IMR-90 (cell line): Measurements from ENCODE around the gene EXOC4. TPM values are rescaled to one million over a fixed set of nuclear protein-coding genes. Genes with fewer than 3 reads are reported as not detected.

Source experiments
- ATAC-seq: fragments of 200-7000 bp; cut with Tn5 transposase; 2 replicates; pipeline ENCODE4 v1.9.1; 2020; ENCODE audit warnings: low read depth, mild to moderate bottlenecking, moderate library complexity
- BruUV-seq: library from RNA; stranded (reverse); fragments of 400-500 nt; replicated peaks from 2 replicates; lab custom pipeline; 2021; lab: Mats Ljungman, UMichigan
- CTCF ChIA-PET: fragments of 300-600 bp; formaldehyde crosslinking; extraction: SDS; loops from one replicate; lab custom pipeline; 2021; ENCODE audit warnings: antibody characterized with exemption; lab: Yijun Ruan, JAX
- POLR2A ChIA-PET: fragments of 300-600 bp; sonication (Branson Sonifier 250); formaldehyde crosslinking; loops from one replicate; lab custom pipeline; 2022; ENCODE audit warnings: antibody characterized with exemption; ENCODE audit not compliant: unreplicated experiment; lab: Charles Lee
- DNase-seq: peaks from one replicate; pipeline ENCODE4 v3.0.0; 2013
- H2AFZ ChIP-seq: replicated peaks from 2 replicates; pipeline ENCODE3; 2013; ENCODE audit warnings: low read length, mild to moderate bottlenecking; ENCODE audit not compliant: poor library complexity
- H2AK5ac ChIP-seq: 2 replicates; pipeline ENCODE4 v1.6.1; 2013; ENCODE audit warnings: low read depth, low read length, inconsistent platforms
- H2AK9ac ChIP-seq: replicated peaks from 2 replicates; pipeline ENCODE3; 2013; ENCODE audit warnings: mild to moderate bottlenecking, low read depth, low read length, moderate library complexity; ENCODE audit not compliant: poor library complexity
- H2BK120ac ChIP-seq: 2 replicates; pipeline ENCODE4 v1.6.1; 2013; ENCODE audit warnings: low read depth, low read length, inconsistent platforms
- H2BK15ac ChIP-seq: 3 replicates; pipeline ENCODE4 v1.6.1; 2013; ENCODE audit warnings: low read depth, low read length, inconsistent platforms
- H2BK20ac ChIP-seq: 2 replicates; pipeline ENCODE4 v1.6.1; 2013; ENCODE audit warnings: low read depth, mild to moderate bottlenecking, inconsistent platforms, low read length, moderate library complexity
- H2BK5ac ChIP-seq: 2 replicates; pipeline ENCODE4 v1.6.1; 2013; ENCODE audit warnings: mild to moderate bottlenecking, low read depth, low read length, inconsistent platforms; ENCODE audit not compliant: poor library complexity, severe bottlenecking
- H3K14ac ChIP-seq: replicated peaks from 2 replicates; pipeline ENCODE4 v1.6.1; 2013; ENCODE audit warnings: low read depth, low read length, inconsistent platforms
- H3K18ac ChIP-seq: 2 replicates; pipeline ENCODE4 v1.6.1; 2013; ENCODE audit warnings: low read depth, low read length, control low read depth
- H3K23ac ChIP-seq: 2 replicates; pipeline ENCODE4 v1.6.1; 2013; ENCODE audit warnings: low read depth, low read length, inconsistent platforms
- H3K27ac ChIP-seq: 2 replicates; pipeline ENCODE4 v1.5.1; 2013; ENCODE audit warnings: mild to moderate bottlenecking, control low read depth, low read length; ENCODE audit not compliant: insufficient read depth
- H3K27me3 ChIP-seq: 2 replicates; pipeline ENCODE4 v1.6.1; 2013; ENCODE audit warnings: low read length; ENCODE audit not compliant: control insufficient read depth, insufficient read depth
- H3K36me3 ChIP-seq: 2 replicates; pipeline ENCODE4 v1.6.1; 2013; ENCODE audit warnings: low read length, mixed read lengths; ENCODE audit not compliant: control insufficient read depth, insufficient read depth
- H3K4ac ChIP-seq: 2 replicates; pipeline ENCODE4 v1.6.1; 2013; ENCODE audit warnings: low read depth, low read length, inconsistent platforms
- H3K4me1 ChIP-seq: 2 replicates; pipeline ENCODE4 v1.6.1; 2013; ENCODE audit warnings: low read length, mixed read lengths; ENCODE audit not compliant: control insufficient read depth, insufficient read depth
- H3K4me2 ChIP-seq: 2 replicates; pipeline ENCODE4 v1.6.1; 2013; ENCODE audit warnings: low read depth, mild to moderate bottlenecking, control low read depth, low read length, moderate library complexity
- H3K4me3 ChIP-seq: 2 replicates; pipeline ENCODE4 v1.5.1; 2013; ENCODE audit warnings: low read depth, mild to moderate bottlenecking, control low read depth, low read length, moderate library complexity; ENCODE audit not compliant: insufficient read depth
- H3K56ac ChIP-seq: 2 replicates; pipeline ENCODE4 v1.6.1; 2013; ENCODE audit warnings: low read length, inconsistent platforms; ENCODE audit not compliant: insufficient read depth; ENCODE audit errors: extremely low read depth
- H3K79me1 ChIP-seq, 2 experiments: 2 replicates each; pipeline ENCODE4 v1.6.1; 2013; ENCODE audit warnings: low read length in 2 of 2, inconsistent platforms in 1 of 2, low read depth in 1 of 2
- H3K9ac ChIP-seq: 2 replicates; pipeline ENCODE4 v1.6.1; 2013; ENCODE audit warnings: low read depth, low read length, control low read depth
- H3K9me1 ChIP-seq: 2 replicates; pipeline ENCODE4 v1.6.1; 2013; ENCODE audit warnings: low read length, inconsistent platforms; ENCODE audit not compliant: insufficient read depth
- H3K9me3 ChIP-seq: 2 replicates; pipeline ENCODE4 v1.6.1; 2013; ENCODE audit warnings: low read length; ENCODE audit not compliant: control insufficient read depth, insufficient read depth
- H4K20me1 ChIP-seq: 2 replicates; pipeline ENCODE4 v1.6.1; 2013; ENCODE audit warnings: low read length, inconsistent platforms; ENCODE audit not compliant: insufficient read depth
- H4K5ac ChIP-seq: 2 replicates; pipeline ENCODE4 v1.6.1; 2013; ENCODE audit warnings: mild to moderate bottlenecking, low read depth, low read length, control low read depth
- H4K8ac ChIP-seq, 2 experiments: 2 replicates each; pipeline ENCODE4 v1.6.1; 2013; ENCODE audit warnings: low read depth in 2 of 2, low read length in 2 of 2, control low read depth in 1 of 2, inconsistent platforms in 1 of 2
- H4K91ac ChIP-seq: 2 replicates; pipeline ENCODE4 v1.6.1; 2013; ENCODE audit warnings: low read depth, low read length, inconsistent platforms; ENCODE audit not compliant: insufficient read depth
- CHD1 ChIP-seq: IDR thresholded peaks from 2 replicates; pipeline ENCODE4 v1.6.1; 2012; ENCODE audit warnings: low read depth, low read length, improper control_type of control experiment
- ELK1 ChIP-seq: fragments of 150-350 bp; IDR thresholded peaks from 2 replicates; pipeline ENCODE4 v1.6.1; 2016; ENCODE audit warnings: low read depth, mild to moderate bottlenecking, low read length, moderate library complexity, borderline replicate concordance
- MAFK ChIP-seq: IDR thresholded peaks from 2 replicates; pipeline ENCODE4 v1.6.1; 2012; ENCODE audit warnings: low read depth, low read length, improper control_type of control experiment
- MAZ ChIP-seq: IDR thresholded peaks from 2 replicates; pipeline ENCODE4 v1.6.1; 2012; ENCODE audit warnings: low read depth, mild to moderate bottlenecking, low read length, improper control_type of control experiment, moderate library complexity, borderline replicate concordance
- POLR2A ChIP-seq: IDR thresholded peaks from 2 replicates; pipeline ENCODE4 v1.6.1; 2012; ENCODE audit warnings: mild to moderate bottlenecking, low read depth, low read length
- RAD21 ChIP-seq: IDR thresholded peaks from 2 replicates; pipeline ENCODE4 v1.6.1; 2012; ENCODE audit warnings: low read length, improper control_type of control experiment
- WGBS, 2 experiments: methylation state at CpG; one replicate each; pipeline versions ENCODE4 v1.1.5 to v1.1.7; 2013; ENCODE audit warnings: missing lambda C conversion rate in 2 of 2; ENCODE audit not compliant: insufficient read length in 1 of 2; ENCODE audit errors: extremely low coverage in 2 of 2; 5-methylcytosine and 5-hydroxymethylcytosine counted together
- dilution Hi-C: fragments of 300-500 bp; cut with HindIII; formaldehyde crosslinking; loops from one replicate; pipeline ENCODE4 v1.14.3; 2018; ENCODE audit warnings: low sequenced_read_pairs; ENCODE audit not compliant: unreplicated experiment
- in situ Hi-C: fragments of 300-500 bp; cut with MboI; formaldehyde crosslinking; loops from 3 replicates; pipeline ENCODE4 v1.14.3; 2019; ENCODE audit warnings: low sequenced_read_pairs, inconsistent platforms, mixed read lengths
- intact Hi-C: fragments of 100-400 bp; cut with micrococcal nuclease; formaldehyde crosslinking; loops from 2 replicates; pipeline ENCODE4 v1.10.0; 2022
- polyA plus RNA-seq, 3 experiments: library from polyadenylated mRNA; depleted of rRNA; stranded (reverse); fragments of >200 nt; gene quantifications; 2 replicates each; pipeline ENCODE4 v1.2.3, GENCODE V29; 2012; ENCODE audit warnings: low replicate concordance in 1 of 3
- total RNA-seq: library from RNA; depleted of rRNA; stranded (reverse); fragments of >200 nt; gene quantifications from 2 replicates; pipeline ENCODE4 v1.2.3, GENCODE V29; 2012
- TF ChIP-seq, protein P1 (sequence below): fragments of 150-350 bp; IDR thresholded peaks from 2 replicates; pipeline ENCODE4 v1.6.1; 2017; ENCODE audit warnings: mild to moderate bottlenecking, antibody characterized with exemption, low read length, low read depth

The EXOC4 gene
- total and polyA plus RNA-seq, 2 of the 4 experiments (the other 2 are of a cell fraction): 25.4 to 94.6 TPM

DNA sequence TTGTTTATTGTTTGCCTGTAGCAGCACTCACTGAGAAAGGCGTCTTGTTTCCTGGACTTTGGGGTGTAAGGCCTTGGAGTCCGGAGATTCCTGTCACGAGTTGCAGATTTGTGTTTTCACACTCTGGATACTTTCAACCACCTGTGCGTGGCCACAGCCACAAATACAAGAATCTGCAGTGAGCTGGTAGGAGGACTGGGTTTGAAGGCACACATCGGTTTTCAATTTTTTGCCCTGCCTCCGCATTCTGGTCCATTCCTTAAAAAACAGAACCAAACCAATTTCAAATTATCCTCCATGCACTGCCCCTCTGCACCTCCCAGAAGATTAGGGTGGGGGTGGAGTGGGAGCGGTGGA, 619 bp downstream of the EXOC4 start:
- H2AFZ ChIP-seq: peak overlapping the region; percentile 98
- peak overlapping the region; percentile 72 for H3K56ac ChIP-seq
- H3K4me2 ChIP-seq: peak overlapping the region; percentile 99
- H2BK5ac ChIP-seq: peak overlapping the region; percentile 28
- ChIA-PET POLR2A (no interaction called here), CTCF (interaction anchor here (0.6 to 1.9 kb wide), 3 partner anchors 14 to 1265 kb away, joined by 3 to 8 read pairs (median 3); no protein-coding TSS in a partner anchor)
- intact Hi-C loops (loop anchor here (2.0 to 10.0 kb wide), 2 partner anchors 181 to 601 kb away; no protein-coding TSS in a partner anchor), dilution Hi-C loops (no loop called here), in situ Hi-C loops (no loop called here)
- no peaks in the 10 kb centered on the region for H4K20me1 ChIP-seq
- peak overlapping the region; percentile 91; the same call in 1 of the 2 replicates for H3K27ac ChIP-seq
- peak overlapping the region; percentile 94 for H3K9ac ChIP-seq
- ATAC-seq (no peak; the same call in 1 of the 2 replicates), DNase-seq (peak; percentile 10)
- no peaks in the 10 kb centered on the region for H3K4me1 ChIP-seq
- no peak overlapping the region for H2BK15ac ChIP-seq
- BruUV-seq: TSS peak; percentile 37
- TF ChIP-seq MAZ (no peak), POLR2A (no peak), MAFK (no peak), RAD21 (no peak), CHD1 (no peak), ELK1 (no peak)
- TF ChIP-seq, protein P1, sequence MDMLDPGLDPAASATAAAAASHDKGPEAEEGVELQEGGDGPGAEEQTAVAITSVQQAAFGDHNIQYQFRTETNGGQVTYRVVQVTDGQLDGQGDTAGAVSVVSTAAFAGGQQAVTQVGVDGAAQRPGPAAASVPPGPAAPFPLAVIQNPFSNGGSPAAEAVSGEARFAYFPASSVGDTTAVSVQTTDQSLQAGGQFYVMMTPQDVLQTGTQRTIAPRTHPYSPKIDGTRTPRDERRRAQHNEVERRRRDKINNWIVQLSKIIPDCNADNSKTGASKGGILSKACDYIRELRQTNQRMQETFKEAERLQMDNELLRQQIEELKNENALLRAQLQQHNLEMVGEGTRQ: no peak
- H3K18ac ChIP-seq: no peak overlapping the region
- peak overlapping the region; percentile 87 for H3K23ac ChIP-seq
- peak overlapping the region; percentile 50 to 61; a peak in 3 of 4 replicates for H4K8ac ChIP-seq
- no peak overlapping the region for H2BK20ac ChIP-seq
- H3K4me3 ChIP-seq: peak overlapping the region; percentile 84
- peaks cover 19 to 37% of the 10 kb centered on the region in 2 experiments for H3K79me1 ChIP-seq
- peak overlapping the region; percentile 96 for H2AK9ac ChIP-seq
- peak overlapping the region; percentile 93 for H3K4ac ChIP-seq
- H3K27me3 ChIP-seq: no peaks in the 10 kb centered on the region
- H4K5ac ChIP-seq: peak overlapping the region; percentile 52; the same call in 1 of the 2 replicates
- H4K91ac ChIP-seq: peak overlapping the region; percentile 59; the same call in 1 of the 2 replicates
- H3K36me3 ChIP-seq: no peaks in the 10 kb centered on the region; the same call in 1 of the 2 replicates
- 0 out of 2 replicates have a peak, but pooled peaks cover 3% of the 10 kb centered on the region for H3K9me1 ChIP-seq
- no peak overlapping the region for H2BK120ac ChIP-seq
- no peak overlapping the region for H2AK5ac ChIP-seq
- H3K14ac ChIP-seq: peak overlapping the region; percentile 93
- no CpG with 5 or more reads among the region's 7 CpGs for WGBS, 2 experiments
- H3K9me3 ChIP-seq: no peaks in the 10 kb centered on the region
